ENCODE data around the gene ABHD18. TPM values are rescaled to one million over a fixed set of nuclear protein-coding genes. Genes with fewer than 3 reads are reported as not detected.
A peak's percentile ranks its signal among the peaks of the same experiment; 100 is the strongest.

Gene ABHD18
- polyA plus RNA-seq (2013), result 9.4 and 10.1 TPM in 2 replicates

DNA sequence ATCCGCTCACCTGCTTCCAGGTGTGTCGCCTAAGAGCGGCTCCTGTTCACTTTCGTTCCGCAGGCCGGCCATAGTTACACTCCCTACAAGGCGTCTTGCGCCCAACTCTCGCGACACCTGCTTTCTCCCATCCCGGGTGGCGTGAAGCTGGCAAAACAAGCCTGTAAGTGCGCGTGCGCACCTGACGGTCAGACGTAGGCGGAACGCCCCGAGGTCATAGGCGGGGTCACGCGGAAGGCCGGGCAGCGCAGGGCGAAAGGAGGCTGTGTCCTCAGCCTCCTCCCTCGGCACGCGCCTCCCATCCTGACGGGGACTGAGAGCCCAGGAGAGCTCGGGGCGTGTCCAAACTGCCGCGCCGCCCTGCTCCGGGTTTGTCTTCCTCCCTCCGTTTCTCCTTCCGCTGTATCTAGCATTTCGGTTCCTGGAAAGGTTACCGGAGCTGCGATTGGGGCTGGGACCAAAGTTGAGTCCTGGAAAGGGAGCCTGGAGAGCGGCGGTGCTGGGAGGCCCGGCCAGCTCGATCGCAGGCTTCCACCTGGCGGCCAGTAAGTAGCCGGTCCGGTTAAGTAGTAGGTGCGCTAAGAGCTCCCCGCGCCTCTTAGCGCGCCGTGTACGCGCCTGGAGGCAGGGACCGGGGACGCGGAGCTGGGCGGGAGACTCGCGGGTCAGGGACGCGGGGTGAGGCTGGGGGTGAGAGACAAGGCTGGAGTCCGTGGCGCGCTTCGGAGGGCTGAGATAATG, at the start of gene ABHD18, which contains the start of gene MFSD8:
Gene ABHD18, plus strand, starts transcription at position 345 of the 741 bp plus-strand sequence. CDS start 17,550 bp downstream, outside the sequence.
Gene MFSD8, minus strand, starts transcription at position 112 of the 741 bp plus-strand sequence. Its CDS starts 40 bp downstream, at position 72.
- H2AK5ac ChIP-seq (ENCODE audit: low read length), result peak within 1 kb of the TSS; percentile 31
- peaks cover 0 to 4% of the 10 kb centered on the region in 2 experiments for H3K36me3 ChIP-seq (ENCODE audit: control insufficient read depth in 1 of 2, insufficient read depth in 2 of 2, low read length in 2 of 2)
- H3K4me3 ChIP-seq (ENCODE audit: low read depth, low read length), result peak within 1 kb of the TSS; percentile 88
- H2AFZ ChIP-seq (ENCODE audit: insufficient read depth, low read length, poor library complexity), result peak within 1 kb of the TSS; percentile 82
- H3K27me3 ChIP-seq (ENCODE audit: insufficient read depth, low read length), result no peaks in the 10 kb centered on the region
- H4K12ac ChIP-seq (ENCODE audit: low read depth, low read length), result peak within 1 kb of the TSS; percentile 76
- DNase-seq, result peak; percentile 100
- peaks cover 9% of the 10 kb centered on the region for H3K79me1 ChIP-seq (ENCODE audit: low read length)
- no peak within 1 kb of the TSS for H3K23ac ChIP-seq (ENCODE audit: low read length)
- H3K18ac ChIP-seq (ENCODE audit: low read length), result peak within 1 kb of the TSS; percentile 89
- H3K27ac ChIP-seq (ENCODE audit: low read depth, low read length), result peak within 1 kb of the TSS; percentile 93
- peak within 1 kb of the TSS; percentile 91 for H3K9ac ChIP-seq (ENCODE audit: low read length)
- peak within 1 kb of the TSS; percentile 88 for H4K91ac ChIP-seq (ENCODE audit: low read depth, low read length)
- H2BK120ac ChIP-seq (ENCODE audit: insufficient read depth, low read length, poor library complexity), result peak within 1 kb of the TSS; percentile 62
- H2BK12ac ChIP-seq (ENCODE audit: low read length), result peak within 1 kb of the TSS; percentile 12
- H3K4ac ChIP-seq (ENCODE audit: low read depth, low read length), result peak within 1 kb of the TSS; percentile 57
- H3K4me2 ChIP-seq (ENCODE audit: low read length), result peak within 1 kb of the TSS; percentile 85
- no peaks in the 10 kb centered on the region for H3K9me3 ChIP-seq (ENCODE audit: insufficient read depth, low read depth, low read length)
- no CpG with 5 or more reads among the region's 69 CpGs for WGBS (ENCODE audit: extremely low coverage, insufficient coverage, insufficient read length)
- peak within 1 kb of the TSS; percentile 90 for H4K8ac ChIP-seq (ENCODE audit: low read depth, low read length)
- peaks cover 11% of the 10 kb centered on the region for H3K79me2 ChIP-seq (ENCODE audit: control insufficient read depth, insufficient read depth, low read length, poor library complexity)
- peak within 1 kb of the TSS; percentile 90 for H3K14ac ChIP-seq (ENCODE audit: low read length)
- no peaks in the 10 kb centered on the region for H3K4me1 ChIP-seq (ENCODE audit: control insufficient read depth in 1 of 2, insufficient read depth in 2 of 2, low read length in 2 of 2)
- H2BK5ac ChIP-seq (ENCODE audit: low read depth, low read length, poor library complexity), result peak within 1 kb of the TSS; percentile 92

- Histone ChIP-seq H3K9me3 (ENCODE audit: insufficient read depth, low read depth, low read length) (no peaks in the 10 kb centered on the region), H2AK5ac (ENCODE audit: low read length) (no peak overlapping the region), H3K9ac (ENCODE audit: low read length) (no peak overlapping the region), H3K23ac (ENCODE audit: low read length) (no peak overlapping the region), H4K12ac (ENCODE audit: low read depth, low read length) (no peak overlapping the region), H2BK12ac (ENCODE audit: low read length) (no peak overlapping the region), H3K79me1 (ENCODE audit: low read length) (no peaks in the 10 kb centered on the region), H3K36me3 (ENCODE audit: control insufficient read depth in 1 of 2, insufficient read depth in 2 of 2, low read length in 2 of 2) (peaks cover 0 to 7% of the 10 kb centered on the region in 2 experiments), H2BK5ac (ENCODE audit: low read depth, low read length, poor library complexity) (no peak overlapping the region), H3K79me2 (ENCODE audit: control insufficient read depth, insufficient read depth, low read length, poor library complexity) (no peaks in the 10 kb centered on the region), H2AFZ (ENCODE audit: insufficient read depth, low read length, poor library complexity) (no peak overlapping the region), H3K4me3 (ENCODE audit: low read depth, low read length) (no peak overlapping the region), H3K14ac (ENCODE audit: low read length) (no peak overlapping the region), H3K4ac (ENCODE audit: low read depth, low read length) (no peak overlapping the region), H3K27ac (ENCODE audit: low read depth, low read length) (no peak overlapping the region), H3K4me1 (ENCODE audit: control insufficient read depth in 1 of 2, insufficient read depth in 2 of 2, low read length in 2 of 2) (no peaks in the 10 kb centered on the region), H3K4me2 (ENCODE audit: low read length) (no peak overlapping the region), H4K8ac (ENCODE audit: low read depth, low read length) (no peak overlapping the region), H3K27me3 (ENCODE audit: insufficient read depth, low read length) (no peaks in the 10 kb centered on the region), H2BK120ac (ENCODE audit: insufficient read depth, low read length, poor library complexity) (no peak overlapping the region), H3K18ac (ENCODE audit: low read length) (no peak overlapping the region), H4K91ac (ENCODE audit: low read depth, low read length) (no peak overlapping the region)
- DNase-seq, result no peak
- WGBS (ENCODE audit: extremely low coverage, insufficient coverage, insufficient read length), result no CpG with 5 or more reads among the region's 3 CpGs
Observed at GRCh38 chr4:127916512-127916911, 48.7 kb upstream of the ABHD18 start.

DNA sequence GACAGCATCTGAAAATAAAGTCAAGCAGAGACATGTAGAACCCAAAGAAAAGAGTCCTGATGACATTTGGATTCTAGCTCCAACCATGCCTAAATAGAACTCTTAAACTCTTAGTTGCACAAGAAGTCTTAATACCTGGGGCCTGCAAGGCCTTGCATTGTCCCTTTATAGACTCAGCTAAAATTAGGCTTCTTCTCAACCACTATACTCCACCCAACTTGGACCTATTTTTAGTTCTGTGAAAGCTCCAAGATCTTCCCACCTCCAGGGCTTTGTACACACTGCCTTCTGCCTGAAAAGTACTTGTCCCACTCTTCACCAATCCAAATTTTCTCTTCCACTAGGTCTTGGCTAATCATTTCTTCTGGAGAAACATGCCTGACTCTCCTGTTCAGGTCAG, 48.1 kb upstream of the ABHD18 start:
- H3K9me3 ChIP-seq (ENCODE audit: insufficient read depth, low read depth, low read length), result no peaks in the 10 kb centered on the region
- H2BK5ac ChIP-seq (ENCODE audit: low read depth, low read length, poor library complexity), result no peak overlapping the region
- no peak overlapping the region for H3K23ac ChIP-seq (ENCODE audit: low read length)
- no peak overlapping the region for H3K4ac ChIP-seq (ENCODE audit: low read depth, low read length)
- no peaks in the 10 kb centered on the region for H3K79me2 ChIP-seq (ENCODE audit: control insufficient read depth, insufficient read depth, low read length, poor library complexity)
- no peak overlapping the region for H3K4me2 ChIP-seq (ENCODE audit: low read length)
- H4K8ac ChIP-seq (ENCODE audit: low read depth, low read length), result no peak overlapping the region
- H2AK5ac ChIP-seq (ENCODE audit: low read length), result no peak overlapping the region
- H3K9ac ChIP-seq (ENCODE audit: low read length), result no peak overlapping the region
- no peak overlapping the region for H3K18ac ChIP-seq (ENCODE audit: low read length)
- no peak overlapping the region for H2AFZ ChIP-seq (ENCODE audit: insufficient read depth, low read length, poor library complexity)
- DNase-seq, result no peak
- no peaks in the 10 kb centered on the region for H3K27me3 ChIP-seq (ENCODE audit: insufficient read depth, low read length)
- no peak overlapping the region for H4K91ac ChIP-seq (ENCODE audit: low read depth, low read length)
- no peaks in the 10 kb centered on the region for H3K79me1 ChIP-seq (ENCODE audit: low read length)
- H3K27ac ChIP-seq (ENCODE audit: low read depth, low read length), result no peak overlapping the region
- H3K4me1 ChIP-seq (ENCODE audit: control insufficient read depth in 1 of 2, insufficient read depth in 2 of 2, low read length in 2 of 2), result no peaks in the 10 kb centered on the region
- no peak overlapping the region for H3K4me3 ChIP-seq (ENCODE audit: low read depth, low read length)
- no peak overlapping the region for H2BK120ac ChIP-seq (ENCODE audit: insufficient read depth, low read length, poor library complexity)
- H3K14ac ChIP-seq (ENCODE audit: low read length), result no peak overlapping the region
- no peak overlapping the region for H2BK12ac ChIP-seq (ENCODE audit: low read length)
- no peak overlapping the region for H4K12ac ChIP-seq (ENCODE audit: low read depth, low read length)
- peaks cover 0 to 7% of the 10 kb centered on the region in 2 experiments for H3K36me3 ChIP-seq (ENCODE audit: control insufficient read depth in 1 of 2, insufficient read depth in 2 of 2, low read length in 2 of 2)

DNA sequence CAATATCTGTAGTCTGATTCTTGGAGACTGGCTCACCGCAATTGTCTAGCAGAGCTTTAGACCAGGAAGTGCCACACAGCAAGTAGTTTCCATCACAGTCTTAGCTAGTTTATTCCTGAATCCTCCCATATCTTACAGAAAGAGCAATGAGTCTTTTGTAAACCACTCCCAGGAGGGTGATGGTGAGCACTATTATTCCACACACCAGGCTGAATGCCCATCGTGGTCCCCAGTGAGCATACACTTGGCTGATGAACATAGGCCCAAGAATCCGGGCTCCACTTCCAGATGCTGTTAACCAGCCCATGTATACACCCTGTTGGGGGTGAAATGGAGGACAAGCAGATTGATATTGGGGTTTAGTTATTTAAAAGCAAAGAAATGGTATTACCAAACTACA, 44.7 kb upstream of the ABHD18 start:
- H3K27ac ChIP-seq (ENCODE audit: low read depth, low read length), result no peak overlapping the region
- H3K4me2 ChIP-seq (ENCODE audit: low read length), result no peak overlapping the region
- no peak overlapping the region for H2BK5ac ChIP-seq (ENCODE audit: low read depth, low read length, poor library complexity)
- no peaks in the 10 kb centered on the region for H3K4me1 ChIP-seq (ENCODE audit: control insufficient read depth in 1 of 2, insufficient read depth in 2 of 2, low read length in 2 of 2)
- H2BK12ac ChIP-seq (ENCODE audit: low read length), result no peak overlapping the region
- no peak overlapping the region for H2AK5ac ChIP-seq (ENCODE audit: low read length)
- DNase-seq, result no peak
- WGBS (ENCODE audit: extremely low coverage, insufficient coverage, insufficient read length), result no CpG with 5 or more reads among the region's 3 CpGs
- H3K9me3 ChIP-seq (ENCODE audit: insufficient read depth, low read depth, low read length), result no peaks in the 10 kb centered on the region
- no peak overlapping the region for H2BK120ac ChIP-seq (ENCODE audit: insufficient read depth, low read length, poor library complexity)
- H2AFZ ChIP-seq (ENCODE audit: insufficient read depth, low read length, poor library complexity), result no peak overlapping the region
- no peaks in the 10 kb centered on the region for H3K79me2 ChIP-seq (ENCODE audit: control insufficient read depth, insufficient read depth, low read length, poor library complexity)
- no peak overlapping the region for H4K8ac ChIP-seq (ENCODE audit: low read depth, low read length)
- H3K23ac ChIP-seq (ENCODE audit: low read length), result no peak overlapping the region
- no peak overlapping the region for H3K9ac ChIP-seq (ENCODE audit: low read length)
- no peak overlapping the region for H4K91ac ChIP-seq (ENCODE audit: low read depth, low read length)
- no peaks in the 10 kb centered on the region for H3K27me3 ChIP-seq (ENCODE audit: insufficient read depth, low read length)
- no peak overlapping the region for H3K4ac ChIP-seq (ENCODE audit: low read depth, low read length)
- H3K4me3 ChIP-seq (ENCODE audit: low read depth, low read length), result no peak overlapping the region
- H3K14ac ChIP-seq (ENCODE audit: low read length), result no peak overlapping the region
- H3K79me1 ChIP-seq (ENCODE audit: low read length), result no peaks in the 10 kb centered on the region
- H3K18ac ChIP-seq (ENCODE audit: low read length), result no peak overlapping the region
- H4K12ac ChIP-seq (ENCODE audit: low read depth, low read length), result no peak overlapping the region
- H3K36me3 ChIP-seq (ENCODE audit: control insufficient read depth in 1 of 2, insufficient read depth in 2 of 2, low read length in 2 of 2), result peaks cover 0 to 7% of the 10 kb centered on the region in 2 experiments

All from trophoblast cell (in vitro differentiated cells and primary cell).